ENCODE results near the gene UBE2F. TPM values are rescaled to one million over a fixed set of nuclear protein-coding genes. Genes with fewer than 3 reads are reported as not detected.

UBE2F gene
- polyA plus RNA-seq, 3 donors, result 51.1 to 120 (median 117) TPM

DNA sequence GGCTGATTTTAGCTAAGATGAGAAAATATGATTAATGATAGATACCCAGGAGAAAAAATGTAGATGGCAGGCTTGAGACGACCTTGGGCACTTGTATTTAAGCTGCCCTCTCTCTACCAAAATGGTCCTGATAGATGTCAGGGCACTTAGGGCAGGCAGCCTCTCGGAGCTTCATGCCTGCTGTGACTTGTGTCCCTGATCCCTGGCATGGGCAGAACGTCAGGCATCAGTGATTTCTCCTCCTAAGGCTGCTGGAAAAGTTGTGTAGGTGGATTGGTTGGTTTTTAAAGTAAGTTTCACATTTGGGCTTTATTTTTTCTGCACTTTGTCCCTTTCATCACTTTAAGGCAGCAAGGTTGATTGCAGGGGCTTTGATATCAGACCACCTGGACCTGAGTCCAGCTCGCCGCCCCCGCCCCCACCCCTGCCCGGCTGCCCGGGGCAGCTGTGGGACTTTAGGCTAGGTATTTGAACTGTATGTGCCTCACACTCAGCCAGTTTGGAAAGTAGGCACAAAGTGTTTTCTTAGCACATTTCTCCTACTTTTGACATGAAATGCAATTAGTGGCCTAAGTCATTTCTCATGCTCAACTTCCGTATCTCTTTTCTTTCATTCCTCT is 59.0 kb downstream of the UBE2F start:
- Histone ChIP-seq H3K4me1 (ENCODE audit: control insufficient read depth in 1 of 2, insufficient read depth in 2 of 2, low read length in 2 of 2) (peaks cover 3 to 12% of the 10 kb centered on the region in 2 donors), H2AFZ (ENCODE audit: insufficient read depth, low read depth, low read length, poor library complexity, severe bottlenecking) (no peak overlapping the region), H3K9ac (ENCODE audit: insufficient read depth, low read length, poor library complexity, severe bottlenecking) (no peak overlapping the region), H4K20me1 (ENCODE audit: insufficient read depth, low read length) (peaks cover 49% of the 10 kb centered on the region), H3K27me3 (ENCODE audit: control insufficient read depth in 2 of 2, insufficient read depth in 2 of 2, low read length in 2 of 2) (no peaks in the 10 kb centered on the region), H3K36me3 (replicated peaks in 1 of 2; ENCODE audit: control insufficient read depth in 1 of 2, insufficient read depth in 2 of 2, low read length in 2 of 2) (peaks cover 45 to 79% of the 10 kb centered on the region in 2 donors), H3K9me3 (replicated peaks in 1 of 2; ENCODE audit: control insufficient read depth in 1 of 2, insufficient read depth in 1 of 2, low read length in 2 of 2) (no peaks in the 10 kb centered on the region), H3K4me2 (replicated peaks; ENCODE audit: extremely low read depth, low read length, poor library complexity, severe bottlenecking) (no peak overlapping the region), H3K4me3 (replicated peaks in 1 of 3; ENCODE audit: low read depth in 2 of 3, low read length in 3 of 3) (no peak overlapping the region), H3K79me2 (ENCODE audit: insufficient read depth, low read length) (no peaks in the 10 kb centered on the region), H3K27ac (ENCODE audit: low read depth in 1 of 2, low read length in 2 of 2) (no peak overlapping the region)
- Mint-ChIP-seq H3K4me1 (peaks cover 14% of the 10 kb centered on the region), H3K9me3 (no peaks in the 10 kb centered on the region), H3K4me3 (no peak overlapping the region), H3K36me3 (peaks cover 72 to 73% of the 10 kb centered on the region in 2 donors), H3K27me3 (ENCODE audit: low read depth in 3 of 3) (no peaks in the 10 kb centered on the region), H3K27ac (no peak overlapping the region)
- TF ChIP-seq, protein P1, sequence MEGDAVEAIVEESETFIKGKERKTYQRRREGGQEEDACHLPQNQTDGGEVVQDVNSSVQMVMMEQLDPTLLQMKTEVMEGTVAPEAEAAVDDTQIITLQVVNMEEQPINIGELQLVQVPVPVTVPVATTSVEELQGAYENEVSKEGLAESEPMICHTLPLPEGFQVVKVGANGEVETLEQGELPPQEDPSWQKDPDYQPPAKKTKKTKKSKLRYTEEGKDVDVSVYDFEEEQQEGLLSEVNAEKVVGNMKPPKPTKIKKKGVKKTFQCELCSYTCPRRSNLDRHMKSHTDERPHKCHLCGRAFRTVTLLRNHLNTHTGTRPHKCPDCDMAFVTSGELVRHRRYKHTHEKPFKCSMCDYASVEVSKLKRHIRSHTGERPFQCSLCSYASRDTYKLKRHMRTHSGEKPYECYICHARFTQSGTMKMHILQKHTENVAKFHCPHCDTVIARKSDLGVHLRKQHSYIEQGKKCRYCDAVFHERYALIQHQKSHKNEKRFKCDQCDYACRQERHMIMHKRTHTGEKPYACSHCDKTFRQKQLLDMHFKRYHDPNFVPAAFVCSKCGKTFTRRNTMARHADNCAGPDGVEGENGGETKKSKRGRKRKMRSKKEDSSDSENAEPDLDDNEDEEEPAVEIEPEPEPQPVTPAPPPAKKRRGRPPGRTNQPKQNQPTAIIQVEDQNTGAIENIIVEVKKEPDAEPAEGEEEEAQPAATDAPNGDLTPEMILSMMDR (IDR thresholded peaks at IDR 0.05), result no peak
- no peak for DNase-seq
- intact Hi-C loops (cut with micrococcal nuclease), result no loop called here
- WGBS (ENCODE audit: insufficient coverage), result 100% methylated on average over 2 of the region's 9 CpGs

GRCh38 chr2:238027058-238027457 is 60.2 kb downstream of the UBE2F start:
- H3K4me2 ChIP-seq (replicated peaks; ENCODE audit: extremely low read depth, low read length, poor library complexity, severe bottlenecking), result no peak overlapping the region
- peaks cover 3 to 12% of the 10 kb centered on the region in 2 donors for H3K4me1 ChIP-seq (ENCODE audit: control insufficient read depth in 1 of 2, insufficient read depth in 2 of 2, low read length in 2 of 2)
- Mint-ChIP-seq H3K27ac (no peak overlapping the region), H3K27me3 (ENCODE audit: low read depth in 3 of 3) (no peaks in the 10 kb centered on the region), H3K9me3 (no peaks in the 10 kb centered on the region), H3K4me3 (no peak overlapping the region), H3K36me3 (peaks cover 73 to 77% of the 10 kb centered on the region in 2 donors), H3K4me1 (peaks cover 14% of the 10 kb centered on the region)
- no peak for DNase-seq
- WGBS (ENCODE audit: insufficient coverage), result 57% methylated on average over 1 of the region's 4 CpGs
- TF ChIP-seq, protein P1 (IDR thresholded peaks at IDR 0.05), result no peak
- no peak overlapping the region for H2AFZ ChIP-seq (ENCODE audit: insufficient read depth, low read depth, low read length, poor library complexity, severe bottlenecking)
- H4K20me1 ChIP-seq (ENCODE audit: insufficient read depth, low read length), result peaks cover 46% of the 10 kb centered on the region
- H3K4me3 ChIP-seq (replicated peaks in 1 of 3; ENCODE audit: low read depth in 2 of 3, low read length in 3 of 3), result no peak overlapping the region
- H3K36me3 ChIP-seq (replicated peaks in 1 of 2; ENCODE audit: control insufficient read depth in 1 of 2, insufficient read depth in 2 of 2, low read length in 2 of 2), result peaks cover 49 to 79% of the 10 kb centered on the region in 2 donors
- intact Hi-C loops (cut with micrococcal nuclease), result no loop called here
- H3K9me3 ChIP-seq (replicated peaks in 1 of 2; ENCODE audit: control insufficient read depth in 1 of 2, insufficient read depth in 1 of 2, low read length in 2 of 2), result no peaks in the 10 kb centered on the region
- no peak overlapping the region for H3K9ac ChIP-seq (ENCODE audit: insufficient read depth, low read length, poor library complexity, severe bottlenecking)
- H3K27ac ChIP-seq (ENCODE audit: low read depth in 1 of 2, low read length in 2 of 2), result peak overlapping the region in 1 of 2 donors; percentile 23
- no peaks in the 10 kb centered on the region for H3K27me3 ChIP-seq (ENCODE audit: control insufficient read depth in 2 of 2, insufficient read depth in 2 of 2, low read length in 2 of 2)
- H3K79me2 ChIP-seq (ENCODE audit: insufficient read depth, low read length), result no peaks in the 10 kb centered on the region
